B cell (primary cell): ENCODE data around the gene TAS2R4. TPM values are rescaled to one million over a fixed set of nuclear protein-coding genes. Genes with fewer than 3 reads are reported as not detected.

ENCODE experiments used
- ATAC-seq: fragments of 200-7000 bp; cut with Tn5 transposase; one replicate; pipeline ENCODE4 v1.10.0; 2021; ENCODE audit warnings: low read depth, mild to moderate bottlenecking, moderate number of reproducible peaks, moderate library complexity
- CTCF ChIA-PET: fragments of 350-600 bp; sonication (Branson Sonifier 250); formaldehyde crosslinking; loops from one replicate; lab custom pipeline; 2021; ENCODE audit warnings: antibody characterized with exemption, inconsistent platforms; lab: Charles Lee
- POLR2A ChIA-PET: fragments of 350-600 bp; sonication (Branson Sonifier 250); formaldehyde crosslinking; loops from one replicate; lab custom pipeline; 2021; ENCODE audit warnings: antibody characterized with exemption; lab: Charles Lee
- DNase-seq: peaks from one replicate; pipeline ENCODE4 v3.0.0; 2013
- H2AFZ ChIP-seq: 2 replicates; pipeline ENCODE4 v1.6.1; 2012; ENCODE audit warnings: mild to moderate bottlenecking, low read depth, low read length; ENCODE audit not compliant: insufficient read depth, poor library complexity, severe bottlenecking
- H3K27ac ChIP-seq, 2 donors: 1 replicate in 1 of 2; 2 replicates in 1 of 2; pipeline ENCODE4 v1.5.1; 2012 to 2013; ENCODE audit warnings: low read length in 2 of 2, mild to moderate bottlenecking in 2 of 2, moderate library complexity in 1 of 2
- H3K27me3 ChIP-seq, 4 experiments: fragments of 200-600 bp in 1 of 4; sonication (generic) in 1 of 4; replicated peaks in 1 of 4; 1 replicate in 2 of 4; 2 replicates in 2 of 4; pipeline versions ENCODE4 v1.6.1 to v1.7.0; 2013 to 2016; ENCODE audit warnings: low read length in 3 of 4, mild to moderate bottlenecking in 2 of 4, mixed read lengths in 1 of 4, moderate library complexity in 1 of 4; ENCODE audit not compliant: insufficient read depth in 4 of 4, control insufficient read depth in 3 of 4; ENCODE audit errors: control extremely low read depth in 1 of 4
- H3K36me3 ChIP-seq, 2 experiments: replicated peaks in 1 of 2; 1 replicate in 1 of 2; 2 replicates in 1 of 2; pipeline versions ENCODE4 v1.6.1 to v1.7.1; 2013; ENCODE audit warnings: low read length in 1 of 2; ENCODE audit not compliant: insufficient read depth in 2 of 2, control insufficient read depth in 1 of 2; ENCODE audit errors: control extremely low read depth in 1 of 2, extremely low read depth in 1 of 2
- H3K4me1 ChIP-seq, 2 donors: fragments of 200-600 bp in 1 of 2; sonication (generic) in 1 of 2; 1 replicate in 1 of 2; 2 replicates in 1 of 2; pipeline versions ENCODE4 v1.5.1 to v1.6.1; 2013 to 2017; ENCODE audit warnings: low read length in 2 of 2; ENCODE audit not compliant: control insufficient read depth in 2 of 2, insufficient read depth in 2 of 2
- H3K4me2 ChIP-seq: replicated peaks from 2 replicates; pipeline ENCODE3; 2012; ENCODE audit warnings: mild to moderate bottlenecking, low read depth, low read length; ENCODE audit not compliant: poor library complexity, severe bottlenecking
- H3K4me3 ChIP-seq, 5 experiments: fragments of 200-600 bp in 1 of 5; sonication (generic) in 1 of 5; 1 replicate in 3 of 5; 2 replicates in 2 of 5; pipeline versions ENCODE4 v1.5.1 to v1.7.0; 2011 to 2016; ENCODE audit warnings: low read length in 4 of 5, mild to moderate bottlenecking in 4 of 5, low read depth in 2 of 5, control low read depth in 1 of 5, moderate library complexity in 1 of 5; ENCODE audit not compliant: insufficient read depth in 1 of 5; ENCODE audit errors: control extremely low read depth in 1 of 5, extremely low read depth in 1 of 5
- H3K79me2 ChIP-seq: fragments of 200-600 bp; sonication (generic); one replicate; pipeline ENCODE4 v1.6.0; 2016; ENCODE audit warnings: low read length; ENCODE audit not compliant: control insufficient read depth, insufficient read depth
- H3K9ac ChIP-seq: fragments of 200-600 bp; sonication (generic); 2 replicates; pipeline ENCODE4 v1.6.1; 2017; ENCODE audit warnings: mild to moderate bottlenecking, low read length, moderate library complexity
- H3K9me3 ChIP-seq, 3 donors: one replicate each; pipeline versions ENCODE4 v1.6.1 to v1.7.1; 2013; ENCODE audit warnings: low read length in 2 of 3; ENCODE audit not compliant: control insufficient read depth in 2 of 3, insufficient read depth in 1 of 3; ENCODE audit errors: control extremely low read depth in 1 of 3
- H4K20me1 ChIP-seq: 2 replicates; pipeline ENCODE4 v1.6.0; 2012; ENCODE audit warnings: mild to moderate bottlenecking, low read length; ENCODE audit not compliant: insufficient read depth, control insufficient read depth, poor library complexity, severe bottlenecking
- H3K27ac Mint-ChIP-seq: one replicate; pipeline ENCODE4 v1.8.0; 2021; ENCODE audit warnings: mixed read lengths
- H3K27me3 Mint-ChIP-seq: one replicate; pipeline ENCODE4 v1.8.0; 2021; ENCODE audit warnings: mixed read lengths
- H3K4me1 Mint-ChIP-seq: one replicate; pipeline ENCODE4 v1.8.0; 2021; ENCODE audit warnings: mixed read lengths
- H3K4me3 Mint-ChIP-seq: one replicate; pipeline ENCODE4 v1.8.0; 2021; ENCODE audit warnings: mixed read lengths
- H3K9me3 Mint-ChIP-seq: one replicate; pipeline ENCODE4 v1.8.0; 2022; ENCODE audit warnings: mixed read lengths; ENCODE audit not compliant: insufficient read depth
- CTCF ChIP-seq: fragments of 200-600 bp; IDR thresholded peaks from one replicate; pipeline ENCODE4 v1.8.0; 2022; ENCODE audit warnings: antibody characterized with exemption, mild to moderate bottlenecking
- EZH2 ChIP-seq: IDR thresholded peaks from 2 replicates; pipeline ENCODE4 v1.6.1; 2012; ENCODE audit warnings: borderline replicate concordance, low read depth, mild to moderate bottlenecking, moderate library complexity, low read length; ENCODE audit not compliant: insufficient read depth, poor library complexity, severe bottlenecking
- WGBS: methylation state at CpG from one replicate; pipeline ENCODE4 v1.1.5; 2013; ENCODE audit warnings: missing lambda C conversion rate; ENCODE audit not compliant: insufficient coverage; 5-methylcytosine and 5-hydroxymethylcytosine counted together
- intact Hi-C: fragments of 100-400 bp; cut with micrococcal nuclease; formaldehyde crosslinking; loops from one replicate; pipeline ENCODE4 v1.10.0; 2022
- polyA plus RNA-seq: library from polyadenylated mRNA; depleted of rRNA; stranded (reverse); fragments of >200 nt; gene quantifications from 2 replicates; pipeline ENCODE4 v1.2.3, GENCODE V29; 2012
- total RNA-seq, 2 donors: library from RNA; stranded (reverse); fragments of 120-200 nt in 1 of 2; gene quantifications; 1 replicate in 1 of 2; 2 replicates in 1 of 2; pipeline versions ENCODE4 v1.2.3 to v1.2.4, GENCODE V29; 2013 to 2022

The TAS2R4 gene
- total and polyA plus RNA-seq, 2 donors (not counting 1 experiment from before 2014, with no cell fraction given): 0.39 to 5.4 TPM

- no peak overlapping the region for H3K4me3 ChIP-seq
- POLR2A ChIA-PET: no interaction called here
- DNase-seq: no peak
- peaks cover 27% of the 10 kb centered on the region for H3K79me2 ChIP-seq
- no peak overlapping the region for H2AFZ ChIP-seq
- no peak for ATAC-seq
- H3K4me1 Mint-ChIP-seq: peaks cover 35% of the 10 kb centered on the region
- TF ChIP-seq EZH2 (no peak), CTCF (no peak)
- H3K27ac ChIP-seq: no peak overlapping the region
- no peaks in the 10 kb centered on the region for H3K9me3 ChIP-seq
- H3K27me3 Mint-ChIP-seq: no peaks in the 10 kb centered on the region
- peaks cover 6% of the 10 kb centered on the region for H4K20me1 ChIP-seq
- H3K4me3 Mint-ChIP-seq: no peak overlapping the region
- H3K4me2 ChIP-seq: no peak overlapping the region
- WGBS: no CpG with 5 or more reads among the region's 1 CpG
- no peak overlapping the region for H3K9ac ChIP-seq
- no peak overlapping the region for H3K27ac Mint-ChIP-seq
- H3K4me1 ChIP-seq: peaks cover 16 to 18% of the 10 kb centered on the region in 2 donors
- peaks cover 21 to 64% of the 10 kb centered on the region in 2 experiments for H3K36me3 ChIP-seq
- H3K27me3 ChIP-seq: no peaks in the 10 kb centered on the region
- intact Hi-C loops: no loop called here
- CTCF ChIA-PET: interaction anchor here (1.0 to 1.1 kb wide), 2 partner anchors 12 to 92 kb away, joined by 4 read pairs; no protein-coding TSS in a partner anchor
- H3K9me3 Mint-ChIP-seq: no peaks in the 10 kb centered on the region
Measured at GRCh38 chr7:141742229-141742628, 34.2 kb upstream of the TAS2R4 start.

GRCh38 chr7:141744131-141744530, 32.3 kb upstream of the TAS2R4 start:
- H3K27me3 Mint-ChIP-seq: no peaks in the 10 kb centered on the region
- Histone ChIP-seq H3K27me3 (no peaks in the 10 kb centered on the region), H3K9me3 (no peaks in the 10 kb centered on the region), H3K4me2 (no peak overlapping the region), H3K36me3 (peaks cover 27 to 78% of the 10 kb centered on the region in 2 experiments), H3K79me2 (peaks cover 10% of the 10 kb centered on the region), H2AFZ (no peak overlapping the region), H3K27ac (no peak overlapping the region), H3K4me1 (peaks cover 8 to 9% of the 10 kb centered on the region in 2 donors), H3K9ac (no peak overlapping the region), H4K20me1 (peaks cover 6% of the 10 kb centered on the region), H3K4me3 (no peak overlapping the region)
- H3K27ac Mint-ChIP-seq: no peak overlapping the region
- no peak overlapping the region for H3K4me3 Mint-ChIP-seq
- POLR2A ChIA-PET: no interaction called here
- no peak for DNase-seq
- 100% methylated on average over 1 of the region's 2 CpGs for WGBS
- H3K9me3 Mint-ChIP-seq: no peaks in the 10 kb centered on the region
- ATAC-seq: no peak
- H3K4me1 Mint-ChIP-seq: peaks cover 18% of the 10 kb centered on the region
- CTCF ChIA-PET: no interaction called here
- intact Hi-C loops: no loop called here
- TF ChIP-seq EZH2 (no peak), CTCF (no peak)
